HG03575 (cell line): ENCODE data around the gene DSC2.
"Not testable (repeated sequence)": the region's sequence is repeated elsewhere in the genome, so short reads cannot be mapped to it uniquely, and the experiment has no call there.

ENCODE experiments used
- ATAC-seq: cut with Tn5 transposase; IDR thresholded peaks from one replicate; pipeline ENCODE4 v1.9.1; 2021; ENCODE audit not compliant: unreplicated experiment, insufficient number of reproducible peaks, low FRiP score; ENCODE audit errors: extremely low read depth

The DSC2 gene

GRCh38 chr18:31102025-31102684 lies at the start of gene DSC2:
Gene DSC2, minus strand, starts transcription at chr18:31102421. Its CDS starts 450 bp downstream, at chr18:31101971.
- no peak for ATAC-seq

- ATAC-seq = no peak
These were observed 47.1 kb upstream of the DSC2 start for GRCh38 chr18:31149351-31149750.

- ATAC-seq = no peak
These were observed 46.4 kb upstream of the DSC2 start for GRCh38 chr18:31148600-31148999.

- ATAC-seq = no peak
These were observed 44.6 kb upstream of the DSC2 start for GRCh38 chr18:31146809-31147208.

- ATAC-seq = no peak
These were observed 40.8 kb upstream of the DSC2 start for GRCh38 chr18:31143025-31143424.

GRCh38 chr18:31138709-31139108 lies 36.5 kb upstream of the DSC2 start:
- no peak for ATAC-seq

GRCh38 chr18:31134988-31135529 lies 32.8 kb upstream of the DSC2 start:
- ATAC-seq = no peak

GRCh38 chr18:31129398-31130115 lies 27.3 kb upstream of the DSC2 start:
- no peak for ATAC-seq

GRCh38 chr18:31125878-31126277 lies 23.7 kb upstream of the DSC2 start:
- ATAC-seq = no peak

GRCh38 chr18:31123125-31123524 lies 20.9 kb upstream of the DSC2 start:
- ATAC-seq = not testable (repeated sequence)

GRCh38 chr18:31120594-31120993 lies 18.4 kb upstream of the DSC2 start:
- no peak for ATAC-seq

GRCh38 chr18:31116853-31117595 lies 14.8 kb upstream of the DSC2 start:
- ATAC-seq = no peak

- no peak for ATAC-seq
These were observed 10.6 kb upstream of the DSC2 start for GRCh38 chr18:31112804-31113203.

GRCh38 chr18:31105733-31106132 lies 3.5 kb upstream of the DSC2 start:
- ATAC-seq = no peak

- ATAC-seq = no peak
These were observed 2.2 kb upstream of the DSC2 start for GRCh38 chr18:31104444-31104843.

- no peak for ATAC-seq
These were observed 1.2 kb upstream of the DSC2 start for GRCh38 chr18:31103423-31103822.

- ATAC-seq = no peak
These were observed 720 bp upstream of the DSC2 start for GRCh38 chr18:31102941-31103340.

GRCh38 chr18:31101183-31102024 lies 817 bp downstream of the DSC2 start:
- no peak for ATAC-seq
